ENCODE measurements around the gene MTCL1.

The MTCL1 gene

DNA sequence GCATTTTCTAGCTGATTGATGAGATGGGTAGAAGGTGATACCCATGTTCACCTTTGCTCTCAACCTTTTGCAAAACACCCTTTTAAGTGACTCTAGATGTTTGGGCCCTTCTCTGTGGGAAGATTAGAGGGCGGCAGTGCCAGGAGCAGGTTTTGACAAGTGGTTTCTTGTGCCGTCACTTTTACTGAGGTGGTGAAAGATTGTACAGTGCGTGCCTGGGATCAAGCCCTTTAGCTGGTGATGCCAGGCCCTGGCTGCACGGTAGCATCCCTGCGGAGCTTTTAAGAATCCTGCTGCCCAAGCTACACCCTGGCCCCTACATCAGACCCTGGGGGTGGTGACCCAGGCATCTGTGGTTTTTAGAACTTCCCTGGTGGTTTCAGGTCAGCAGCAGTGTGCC lies 29.1 kb downstream of the MTCL1 start:
- Histone ChIP-seq H3K36me3 (ENCODE audit: insufficient read depth, low read length) (peaks cover 5% of the 10 kb centered on the region; the same call in 1 of the 2 replicates), H3K4me2 (ENCODE audit: low read depth, low read length, poor library complexity, severe bottlenecking) (peak overlapping the region; percentile 35), H3K9ac (ENCODE audit: low read depth, low read length, poor library complexity, severe bottlenecking) (peak overlapping the region; percentile 29), H3K79me2 (ENCODE audit: insufficient read depth, low read length) (peaks cover 6% of the 10 kb centered on the region; the same call in 1 of the 2 replicates), H3K4me3 (ENCODE audit: low read length, poor library complexity, severe bottlenecking) (no peak overlapping the region), H3K27me3 (ENCODE audit: insufficient read depth, low read length, poor library complexity, severe bottlenecking) (no peaks in the 10 kb centered on the region), H2AFZ (ENCODE audit: low read length) (no peak overlapping the region), H3K9me2 (replicated peaks; ENCODE audit: low read depth, low read length) (no peaks in the 10 kb centered on the region), H3F3A (ENCODE audit: low read depth) (0 out of 2 replicates have a peak, but pooled peaks cover 4% of the 10 kb centered on the region), H4K20me1 (ENCODE audit: insufficient read depth, low read length, poor library complexity, severe bottlenecking) (no peaks in the 10 kb centered on the region), H3K9me3 (ENCODE audit: insufficient read depth, low read depth, low read length) (no peaks in the 10 kb centered on the region), H3K4me1 (ENCODE audit: insufficient read depth, low read length, poor library complexity, severe bottlenecking) (peaks cover 46% of the 10 kb centered on the region)
- TF ChIP-seq, protein P1, sequence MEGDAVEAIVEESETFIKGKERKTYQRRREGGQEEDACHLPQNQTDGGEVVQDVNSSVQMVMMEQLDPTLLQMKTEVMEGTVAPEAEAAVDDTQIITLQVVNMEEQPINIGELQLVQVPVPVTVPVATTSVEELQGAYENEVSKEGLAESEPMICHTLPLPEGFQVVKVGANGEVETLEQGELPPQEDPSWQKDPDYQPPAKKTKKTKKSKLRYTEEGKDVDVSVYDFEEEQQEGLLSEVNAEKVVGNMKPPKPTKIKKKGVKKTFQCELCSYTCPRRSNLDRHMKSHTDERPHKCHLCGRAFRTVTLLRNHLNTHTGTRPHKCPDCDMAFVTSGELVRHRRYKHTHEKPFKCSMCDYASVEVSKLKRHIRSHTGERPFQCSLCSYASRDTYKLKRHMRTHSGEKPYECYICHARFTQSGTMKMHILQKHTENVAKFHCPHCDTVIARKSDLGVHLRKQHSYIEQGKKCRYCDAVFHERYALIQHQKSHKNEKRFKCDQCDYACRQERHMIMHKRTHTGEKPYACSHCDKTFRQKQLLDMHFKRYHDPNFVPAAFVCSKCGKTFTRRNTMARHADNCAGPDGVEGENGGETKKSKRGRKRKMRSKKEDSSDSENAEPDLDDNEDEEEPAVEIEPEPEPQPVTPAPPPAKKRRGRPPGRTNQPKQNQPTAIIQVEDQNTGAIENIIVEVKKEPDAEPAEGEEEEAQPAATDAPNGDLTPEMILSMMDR (conservative IDR thresholded peaks at IDR 0.05; ENCODE audit: low read length), result no peak
- no peak for TF ChIP-seq EZH2phosphoT487 (IDR thresholded peaks at IDR 0.05; ENCODE audit: borderline replicate concordance)

DNA sequence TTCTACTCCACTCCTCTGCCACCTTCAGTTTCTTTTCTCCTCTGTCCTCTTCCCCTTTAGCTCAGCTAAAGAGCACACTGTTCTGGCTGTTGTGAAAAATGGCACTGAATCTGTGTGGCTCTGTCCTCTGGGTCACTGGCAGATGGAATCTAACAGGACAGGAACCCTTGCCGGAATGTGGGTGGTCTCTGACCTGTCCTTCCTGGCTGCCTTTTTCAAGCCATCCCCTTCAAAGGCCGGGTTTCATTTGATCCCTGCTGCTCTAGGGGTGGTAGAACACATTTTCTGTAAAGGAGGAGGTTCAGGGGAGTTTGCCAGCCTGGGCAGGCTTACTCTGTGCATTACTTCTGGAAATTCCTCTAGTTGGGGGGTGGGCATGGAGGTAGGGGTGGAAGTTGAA lies 29.9 kb downstream of the MTCL1 start:
- H3K9me3 ChIP-seq (ENCODE audit: insufficient read depth, low read depth, low read length), result no peaks in the 10 kb centered on the region

GRCh38 chr18:8741117-8741516 lies 35.8 kb downstream of the MTCL1 start:
- Histone ChIP-seq H2AFZ (ENCODE audit: low read length) (no peak overlapping the region), H3K79me2 (ENCODE audit: insufficient read depth, low read length) (0 out of 2 replicates have a peak, but pooled peaks cover 3% of the 10 kb centered on the region), H3K9me3 (ENCODE audit: insufficient read depth, low read depth, low read length) (no peaks in the 10 kb centered on the region), H3K4me2 (ENCODE audit: low read depth, low read length, poor library complexity, severe bottlenecking) (no peak overlapping the region), H3K4me3 (ENCODE audit: low read length, poor library complexity, severe bottlenecking) (no peak overlapping the region), H3F3A (ENCODE audit: low read depth) (peaks cover 6% of the 10 kb centered on the region; the same call in 1 of the 2 replicates), H3K27me3 (ENCODE audit: insufficient read depth, low read length, poor library complexity, severe bottlenecking) (no peaks in the 10 kb centered on the region), H3K36me3 (ENCODE audit: insufficient read depth, low read length) (peaks cover 10% of the 10 kb centered on the region; the same call in 1 of the 2 replicates), H3K9me2 (replicated peaks; ENCODE audit: low read depth, low read length) (no peaks in the 10 kb centered on the region), H3K4me1 (ENCODE audit: insufficient read depth, low read length, poor library complexity, severe bottlenecking) (peaks cover 49% of the 10 kb centered on the region), H3K9ac (ENCODE audit: low read depth, low read length, poor library complexity, severe bottlenecking) (no peak overlapping the region), H4K20me1 (ENCODE audit: insufficient read depth, low read length, poor library complexity, severe bottlenecking) (no peaks in the 10 kb centered on the region)
- TF ChIP-seq EZH2phosphoT487 (IDR thresholded peaks at IDR 0.05; ENCODE audit: borderline replicate concordance), result no peak
- TF ChIP-seq, protein P1 (conservative IDR thresholded peaks at IDR 0.05; ENCODE audit: low read length), result no peak

More for the DNA sequence above, 29.9 kb downstream of the MTCL1 start:
- H3K9me2 ChIP-seq (replicated peaks; ENCODE audit: low read depth, low read length), result no peaks in the 10 kb centered on the region
- no peak overlapping the region for H2AFZ ChIP-seq (ENCODE audit: low read length)
- H3K79me2 ChIP-seq (ENCODE audit: insufficient read depth, low read length), result peaks cover 6% of the 10 kb centered on the region; the same call in 1 of the 2 replicates
- peaks cover 39% of the 10 kb centered on the region for H3K4me1 ChIP-seq (ENCODE audit: insufficient read depth, low read length, poor library complexity, severe bottlenecking)
- 0 out of 2 replicates have a peak, but pooled peaks cover under 1% of the 10 kb centered on the region for H3F3A ChIP-seq (ENCODE audit: low read depth)
- no peaks in the 10 kb centered on the region for H4K20me1 ChIP-seq (ENCODE audit: insufficient read depth, low read length, poor library complexity, severe bottlenecking)
- no peak overlapping the region for H3K4me3 ChIP-seq (ENCODE audit: low read length, poor library complexity, severe bottlenecking)
- TF ChIP-seq, protein P1 (conservative IDR thresholded peaks at IDR 0.05; ENCODE audit: low read length), result no peak
- no peak for TF ChIP-seq EZH2phosphoT487 (IDR thresholded peaks at IDR 0.05; ENCODE audit: borderline replicate concordance)
- H3K4me2 ChIP-seq (ENCODE audit: low read depth, low read length, poor library complexity, severe bottlenecking), result no peak overlapping the region
- H3K9ac ChIP-seq (ENCODE audit: low read depth, low read length, poor library complexity, severe bottlenecking), result peak overlapping the region; percentile 29
- H3K36me3 ChIP-seq (ENCODE audit: insufficient read depth, low read length), result peaks cover 5% of the 10 kb centered on the region; the same call in 1 of the 2 replicates
- H3K27me3 ChIP-seq (ENCODE audit: insufficient read depth, low read length, poor library complexity, severe bottlenecking), result no peaks in the 10 kb centered on the region

All from Loucy (cell line).